Glomerular visceral epithelial cell (primary cell): Measurements from ENCODE around the gene DUSP12.
A peak's percentile ranks its signal among the peaks of the same experiment; 100 is the strongest.
"Not testable (repeated sequence)": the region's sequence is repeated elsewhere in the genome, so short reads cannot be mapped to it uniquely, and the experiment has no call there.

Experiments used
- DNase-seq: peaks from one replicate; pipeline ENCODE4 v3.0.0-alpha.2; 2016; ENCODE audit errors: extremely low spot score

DUSP12 gene

DNA sequence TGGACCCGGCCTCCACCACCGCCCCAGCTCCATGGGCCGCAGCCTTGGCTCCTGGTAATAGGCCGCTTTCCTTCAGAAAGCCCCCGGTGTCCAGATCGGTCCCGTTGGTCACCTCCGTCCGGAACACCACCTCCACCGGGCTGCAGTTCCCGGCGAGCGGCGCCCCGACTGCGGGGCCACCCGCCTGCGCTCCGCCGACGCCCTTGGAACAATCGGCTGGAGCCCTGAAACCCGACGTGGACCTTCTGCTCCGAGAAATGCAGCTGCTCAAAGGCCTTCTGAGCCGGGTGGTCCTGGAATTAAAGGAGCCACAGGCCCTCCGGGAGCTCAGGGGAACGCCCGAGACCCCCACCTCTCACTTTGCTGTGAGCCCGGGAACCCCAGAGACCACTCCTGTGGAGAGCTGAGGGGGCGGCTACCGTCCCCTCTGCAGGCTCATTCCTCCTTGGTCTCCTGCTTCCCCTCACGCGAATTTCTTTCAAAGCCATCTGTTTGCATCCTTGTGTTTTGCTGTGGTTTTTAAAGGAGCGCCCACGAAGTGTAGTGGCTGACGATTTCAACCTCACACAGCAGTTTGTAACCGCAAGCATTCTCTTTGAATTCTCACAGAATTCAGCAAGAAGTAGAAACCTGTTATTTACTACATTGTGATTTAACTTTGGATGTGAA lies 22.2 kb upstream of the DUSP12 start:
- DNase-seq: peak; percentile 69

DNA sequence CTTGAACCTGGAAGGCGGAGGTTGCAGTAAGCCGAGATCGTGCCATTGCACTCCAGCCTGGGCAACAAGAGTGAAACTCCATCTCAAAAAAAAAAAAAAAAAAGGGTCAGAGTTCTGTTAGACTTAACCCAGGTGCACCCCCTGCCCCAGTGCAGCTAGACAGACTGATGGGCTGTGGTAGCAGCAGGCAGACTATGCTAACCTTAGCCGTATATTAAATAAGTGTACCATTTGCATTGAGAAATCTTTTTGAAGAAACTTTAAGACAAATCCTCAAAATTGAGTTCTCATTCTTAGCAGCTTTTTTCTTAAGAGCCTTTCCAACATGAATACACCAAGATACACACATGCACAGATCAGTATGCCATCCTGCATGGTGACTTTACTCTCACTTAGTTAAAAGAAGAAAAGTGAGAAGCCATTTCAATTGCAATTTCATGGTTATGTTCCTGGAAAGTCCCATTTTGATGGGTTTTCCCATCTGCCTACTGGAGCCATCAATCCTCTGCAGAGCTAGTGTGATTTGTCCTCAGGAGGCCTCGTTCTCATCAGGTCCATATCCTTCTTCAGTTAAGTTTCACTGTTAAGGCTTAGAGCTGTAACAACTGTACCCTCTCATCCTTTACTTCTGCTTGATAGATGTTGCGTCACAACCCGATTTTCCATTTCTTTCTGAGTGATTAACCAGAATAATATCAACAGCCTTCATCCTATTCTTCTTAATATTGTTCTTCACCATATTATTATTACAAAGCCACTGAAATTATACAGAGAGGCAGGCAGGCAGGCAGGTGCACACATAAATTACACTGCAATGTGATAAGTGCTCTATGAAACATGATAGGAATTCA lies 21.0 kb upstream of the DUSP12 start:
- DNase-seq: no peak

DNA sequence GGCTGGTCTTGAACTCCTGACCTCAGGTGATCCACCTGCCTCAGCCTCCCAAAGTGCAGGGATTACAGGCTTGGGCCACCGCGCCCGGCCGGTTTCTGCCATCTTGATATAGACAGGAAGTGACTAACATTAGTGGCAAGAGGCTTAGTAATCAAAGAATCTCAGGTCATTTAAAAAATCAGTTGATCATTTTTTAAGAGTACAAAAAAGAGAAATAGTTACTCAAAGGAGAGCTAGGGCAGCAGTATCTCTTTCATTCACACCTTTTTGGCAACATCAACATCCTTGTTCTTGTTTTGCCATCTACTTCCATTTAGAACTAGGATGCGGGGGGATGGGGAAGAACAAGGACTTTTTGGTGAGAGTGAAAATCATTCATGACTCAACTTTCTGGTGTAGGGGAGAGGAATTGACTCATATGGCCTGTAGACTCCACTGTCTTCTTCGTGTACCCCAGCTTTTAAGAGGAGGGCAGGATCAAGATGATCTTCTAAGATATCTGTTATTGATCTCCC lies 19.5 kb upstream of the DUSP12 start:
- DNase-seq: peak; percentile 17

DNA sequence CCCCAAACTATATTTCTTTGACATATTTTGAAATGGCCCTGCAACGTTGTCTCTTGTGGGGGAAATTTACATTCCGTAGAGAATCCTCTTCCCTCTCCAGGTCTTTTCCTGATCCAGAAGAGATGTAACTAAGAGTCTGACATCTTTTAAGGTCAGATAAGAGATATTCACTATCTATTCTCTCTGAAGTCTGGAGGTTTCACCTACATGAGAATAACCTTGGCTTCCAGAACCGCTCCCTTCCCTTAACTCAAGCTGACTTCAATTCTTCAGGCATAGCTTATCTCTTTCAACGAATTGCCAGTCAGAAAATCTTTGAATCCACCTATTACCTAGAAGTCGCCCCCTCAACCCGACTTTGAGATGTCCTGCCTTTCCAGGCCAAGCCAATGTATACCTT lies 18.3 kb upstream of the DUSP12 start:
- no peak for DNase-seq

DNA sequence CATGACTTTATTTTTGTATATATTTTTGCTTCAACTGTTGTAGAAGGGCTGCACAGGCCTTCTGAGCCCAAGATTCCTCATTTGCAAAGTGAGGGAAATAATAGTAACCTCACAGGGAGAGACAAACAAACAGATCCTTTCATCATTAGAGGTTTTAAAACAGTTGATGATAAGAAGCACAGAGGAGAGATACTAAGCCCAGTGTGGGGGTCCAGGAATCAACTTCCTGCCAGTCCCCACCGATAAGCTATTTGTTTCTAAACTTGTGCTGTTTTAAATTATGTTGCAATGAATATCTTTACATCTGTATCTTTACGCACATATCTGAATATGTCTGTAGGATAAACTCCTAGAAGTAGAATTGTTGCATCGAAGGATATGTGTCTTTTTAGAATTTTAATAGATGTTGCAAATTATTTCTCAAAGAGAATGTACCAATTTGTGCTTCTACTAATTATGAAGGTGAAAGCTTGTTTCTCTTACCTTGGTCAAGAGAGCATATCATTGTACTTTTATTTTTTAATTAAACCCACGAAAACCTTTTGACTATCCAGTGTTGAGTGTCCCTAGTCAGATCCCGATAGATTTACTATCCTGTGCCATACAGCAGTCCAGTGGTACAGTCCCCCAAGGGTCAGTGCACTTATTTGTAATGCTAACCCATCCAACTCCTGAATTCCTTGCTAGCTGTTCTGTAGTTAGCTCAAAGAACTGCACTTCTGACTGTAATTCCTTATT lies 17.4 kb upstream of the DUSP12 start:
- no peak for DNase-seq

DNA sequence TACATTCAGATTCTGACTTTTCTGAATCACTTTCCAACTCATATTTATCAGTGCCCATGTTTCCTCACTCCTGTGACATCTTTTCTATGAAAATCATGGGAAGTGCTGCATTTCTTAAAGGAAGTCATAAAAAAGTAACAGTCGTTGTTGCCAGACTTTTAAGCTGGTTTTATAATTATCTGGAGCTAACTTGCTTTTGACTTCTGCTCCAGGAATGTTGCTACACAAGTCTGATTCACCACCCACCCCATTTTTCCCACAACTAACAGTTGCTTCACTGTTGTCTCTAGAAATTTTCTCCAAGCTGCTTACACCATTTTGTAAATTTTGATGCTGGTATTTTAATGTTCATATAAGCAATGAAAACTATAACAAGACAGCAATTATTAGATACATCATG lies 16.1 kb upstream of the DUSP12 start:
- DNase-seq: peak; percentile 38

DNA sequence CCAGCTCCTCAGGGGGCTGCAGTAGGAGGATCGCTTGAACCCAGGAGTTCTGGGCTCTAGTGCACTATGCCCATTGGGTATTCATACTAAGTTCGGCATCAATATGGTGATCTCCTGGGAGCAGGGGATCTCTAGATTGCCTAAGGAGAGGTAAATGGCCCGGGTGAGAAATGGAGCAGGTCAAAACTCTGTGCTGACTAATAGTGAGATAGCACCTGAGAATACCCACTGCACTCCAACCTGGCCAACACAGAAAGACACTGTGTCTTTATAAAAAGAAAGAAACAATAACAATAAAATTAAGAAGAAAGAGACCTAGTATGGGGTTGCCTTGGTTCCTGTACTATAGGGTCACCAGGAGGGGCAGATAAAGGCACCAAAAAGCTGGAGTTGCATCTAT lies 13.7 kb upstream of the DUSP12 start:
- DNase-seq: no peak

DNA sequence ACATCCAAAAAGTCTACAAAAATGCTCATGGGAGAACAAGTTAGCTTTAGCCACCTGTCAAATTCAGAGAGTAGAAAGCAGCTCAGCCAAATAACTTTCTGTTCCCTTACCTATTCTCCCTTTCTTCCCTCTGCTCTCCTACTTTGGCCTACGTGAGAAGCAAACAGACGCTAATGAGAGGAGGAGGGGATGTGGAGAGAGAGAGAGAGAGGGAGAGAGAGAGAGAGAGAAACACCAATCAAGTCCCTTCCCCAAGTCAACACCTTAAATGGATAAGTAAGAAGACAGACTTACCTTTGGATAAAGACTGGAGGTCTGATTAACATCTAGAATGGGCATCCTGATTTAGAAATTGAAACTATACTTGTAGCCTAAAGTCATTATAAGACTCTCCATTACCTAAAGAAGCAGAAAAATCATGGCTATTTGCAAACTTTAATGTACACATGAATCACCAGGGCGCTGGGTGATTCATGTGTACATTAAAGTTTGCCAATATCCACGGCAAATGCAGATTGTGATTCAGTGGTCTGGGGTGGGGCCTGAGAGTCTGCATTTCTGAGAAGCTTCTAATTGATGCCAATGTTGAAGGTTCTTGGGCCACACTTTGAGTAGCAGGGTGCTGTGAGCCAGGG lies 13.1 kb upstream of the DUSP12 start:
- no peak for DNase-seq

DNA sequence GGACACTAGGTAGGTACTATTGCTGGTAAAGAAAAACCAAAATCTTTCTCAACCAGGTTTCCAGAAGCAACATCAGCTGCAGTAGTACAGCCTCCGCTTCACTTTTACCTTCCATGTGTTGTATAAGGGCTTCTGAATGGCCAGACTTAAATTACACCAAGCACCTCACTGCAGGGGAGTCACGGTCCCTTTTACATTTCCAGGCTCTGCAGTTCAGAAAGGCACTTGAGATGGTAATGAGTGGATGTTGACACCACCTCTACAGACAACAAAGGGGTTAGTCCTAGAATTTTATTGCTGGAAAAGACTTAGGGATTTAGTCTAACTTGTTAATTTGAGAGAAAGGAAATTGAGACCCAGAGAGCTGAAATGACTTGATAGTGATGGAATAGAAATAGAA lies 12.0 kb upstream of the DUSP12 start:
- DNase-seq: no peak

DNA sequence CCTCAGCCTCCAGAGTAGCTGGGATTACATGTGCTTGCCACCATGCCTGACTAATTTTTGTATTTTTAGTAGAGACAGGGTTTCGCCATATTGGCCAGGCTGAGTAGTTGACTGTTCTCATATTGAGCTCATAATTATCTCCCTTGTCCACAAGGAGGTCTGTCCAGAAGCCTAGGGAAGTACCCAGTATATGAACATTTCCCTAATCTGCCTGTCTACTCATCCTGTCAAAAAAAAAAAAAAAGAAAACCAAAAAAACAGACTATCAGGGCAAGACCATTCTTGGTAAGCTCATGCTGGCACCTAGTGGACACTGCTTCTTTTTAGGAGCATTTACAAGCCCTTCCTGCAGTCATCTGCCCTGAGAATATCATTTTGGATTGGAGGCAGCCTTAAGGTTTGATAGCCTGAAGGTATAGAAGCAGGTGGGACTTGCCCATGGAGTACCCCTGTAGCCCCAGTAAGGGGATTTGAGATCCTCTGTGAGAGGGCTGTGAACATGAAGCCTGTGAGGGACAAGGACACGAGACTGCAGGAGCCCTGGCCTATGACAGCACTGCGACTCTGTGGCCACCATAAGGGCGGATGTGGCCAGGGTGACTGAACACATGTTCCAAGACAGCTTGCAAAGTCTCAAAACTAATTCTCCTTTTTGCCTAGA lies 10.8 kb upstream of the DUSP12 start:
- DNase-seq: peak; percentile 60

DNA sequence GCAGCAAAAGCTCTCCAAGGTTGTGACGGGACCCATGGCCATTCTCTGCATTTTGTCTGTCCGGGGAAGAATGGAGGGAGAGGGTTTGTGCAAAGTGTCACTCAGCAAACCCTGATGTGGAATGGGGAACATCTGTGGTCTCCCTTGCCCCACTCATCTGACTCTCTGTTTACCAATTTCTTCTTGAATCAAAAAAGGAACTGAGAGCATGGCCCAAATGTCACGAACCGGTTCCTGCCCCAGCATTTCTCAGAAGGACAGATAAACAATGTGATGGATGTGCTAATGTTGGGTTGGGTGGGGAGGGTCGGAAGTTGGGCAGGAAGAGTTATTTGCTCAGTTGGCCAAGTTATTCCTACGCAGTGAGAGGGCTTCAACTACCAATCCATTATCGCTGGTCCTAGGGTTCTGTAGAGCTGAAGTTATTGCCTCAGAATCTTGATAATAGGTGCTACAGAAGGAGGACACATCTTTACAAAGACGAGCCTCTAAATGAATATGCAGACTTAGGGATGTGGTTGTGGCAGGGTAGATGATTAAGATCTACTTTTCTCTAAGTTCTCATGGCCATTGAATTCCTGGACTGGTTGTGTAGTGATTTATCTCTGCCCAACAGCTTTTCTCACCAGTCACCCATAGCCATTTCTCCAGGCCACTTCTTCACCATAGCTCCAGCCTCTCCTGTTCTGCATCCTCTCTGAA lies 9.6 kb upstream of the DUSP12 start:
- DNase-seq: no peak

DNA sequence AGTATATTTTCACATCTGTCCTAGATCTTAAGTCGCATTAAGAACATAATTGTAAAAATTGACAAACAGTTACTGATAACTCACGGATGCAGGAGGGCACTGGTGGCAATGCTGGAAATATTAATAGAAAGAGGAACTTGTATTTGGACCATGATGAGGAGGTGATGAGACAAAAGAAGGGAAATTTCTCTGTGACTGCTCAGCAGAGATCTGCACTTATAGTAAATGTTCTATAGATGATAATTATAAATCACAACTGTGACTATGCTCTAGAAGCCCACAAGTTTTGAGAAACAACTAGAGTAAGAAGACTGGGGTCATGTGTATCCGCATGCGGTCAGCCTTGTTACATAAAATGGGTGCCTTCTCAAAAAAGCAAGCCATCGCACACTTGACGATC lies 8.7 kb upstream of the DUSP12 start:
- DNase-seq: no peak

DNA sequence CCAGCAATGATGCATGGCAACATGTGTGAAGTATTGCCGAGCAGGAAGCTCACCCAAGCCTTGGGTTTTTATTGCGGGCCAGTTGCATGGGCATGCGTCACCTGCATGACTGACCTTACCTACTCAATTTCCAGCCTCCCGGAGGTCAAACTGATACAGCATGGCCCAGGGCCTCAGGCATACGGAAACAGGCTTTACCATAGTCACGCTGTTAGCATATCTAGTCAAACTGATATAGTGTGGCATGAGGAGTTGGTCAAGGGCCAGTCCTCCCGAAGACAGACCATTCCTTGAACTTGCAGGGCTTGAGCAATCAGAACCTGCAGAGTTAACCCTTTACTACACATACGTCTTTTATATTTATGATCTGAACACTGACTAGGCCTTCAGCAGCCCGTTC lies 6.4 kb upstream of the DUSP12 start:
- DNase-seq: no peak

DNA sequence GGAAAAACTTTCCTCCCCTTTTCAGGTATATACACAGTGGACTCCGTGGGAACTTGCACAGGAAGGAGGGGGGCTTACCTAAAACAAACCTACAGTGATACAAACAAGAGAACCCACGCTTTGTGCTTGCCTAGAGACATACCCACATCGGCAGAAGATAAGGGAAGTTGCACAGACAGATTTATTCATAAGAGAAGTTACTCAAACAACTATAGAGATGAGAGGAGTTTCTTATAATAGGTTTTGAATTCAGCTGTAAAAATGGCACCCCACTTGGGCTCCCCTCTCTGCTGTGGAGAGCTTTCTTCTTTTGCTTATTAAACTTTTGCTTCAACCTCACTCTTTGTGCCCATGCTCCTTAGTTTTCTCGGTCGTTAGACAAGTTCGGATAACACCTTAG lies 1.8 kb upstream of the DUSP12 start:
- DNase-seq: no peak

DNA sequence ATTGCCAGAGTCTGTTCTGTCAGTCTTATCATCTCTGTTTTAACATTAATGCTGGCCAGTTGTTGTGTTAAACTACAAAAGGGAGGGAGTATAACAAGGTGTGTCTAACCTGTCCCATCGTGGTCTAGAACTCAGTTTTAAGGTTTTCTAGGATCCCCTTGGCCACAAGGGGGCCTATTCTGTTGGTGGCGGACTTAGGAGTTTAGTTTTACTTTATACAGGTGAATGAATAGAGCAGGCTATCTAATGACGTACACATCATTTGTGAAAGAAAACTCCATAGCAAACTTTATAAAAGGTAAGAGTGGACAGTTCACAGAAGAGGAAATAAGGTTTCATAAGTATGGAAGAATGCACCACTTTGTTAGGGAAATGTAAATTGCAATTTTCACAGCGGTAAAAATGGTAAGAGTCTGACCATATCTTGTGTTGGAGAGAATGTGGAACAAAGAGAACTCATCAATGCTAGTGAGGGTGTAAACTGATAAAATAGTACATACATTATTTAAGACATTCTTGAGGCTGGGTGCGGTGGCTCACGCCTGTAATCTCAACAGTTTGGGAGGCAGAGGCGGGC lies 14.0 kb downstream of the DUSP12 start:
- DNase-seq: peak; percentile 24

DNA sequence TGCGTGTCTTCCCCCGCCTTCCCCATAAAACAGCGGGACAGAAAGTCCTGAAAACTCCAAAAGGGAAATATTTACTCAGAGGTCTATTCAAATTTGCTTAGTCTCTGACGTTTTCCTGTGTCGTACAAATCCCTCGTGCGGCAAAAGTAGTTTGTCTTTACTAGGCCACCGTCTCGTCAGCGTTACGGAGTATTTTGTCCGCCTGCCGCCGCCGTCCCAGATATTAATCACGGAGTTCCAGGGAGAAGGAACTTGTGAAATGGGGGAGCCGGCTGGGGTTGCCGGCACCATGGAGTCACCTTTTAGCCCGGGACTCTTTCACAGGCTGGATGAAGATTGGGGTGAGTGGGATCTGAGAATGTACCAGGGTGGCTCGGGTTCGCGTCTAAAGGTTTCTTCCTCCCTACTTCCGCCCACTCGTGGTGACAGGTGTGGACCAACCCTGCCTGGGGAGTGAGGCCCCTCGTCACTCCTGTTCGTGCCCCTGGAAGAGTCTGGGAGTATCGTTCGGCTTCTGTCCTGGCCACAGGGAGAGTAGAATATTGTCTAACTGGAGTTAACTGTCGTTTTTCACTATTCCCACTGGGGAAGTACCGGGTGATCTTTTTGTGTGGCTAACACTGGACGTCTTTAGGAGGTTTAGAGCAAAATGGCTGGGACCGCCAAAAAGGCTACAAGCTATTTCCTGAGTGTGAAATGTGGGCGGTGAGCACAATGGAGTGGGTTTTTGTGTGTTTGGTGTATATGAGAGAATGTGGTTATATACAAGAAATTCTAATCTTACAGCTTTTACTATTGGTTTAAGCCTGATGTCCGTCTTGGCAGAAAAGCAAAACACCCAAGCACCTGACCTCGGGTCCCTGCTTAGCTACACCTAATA lies 16.8 kb downstream of the DUSP12 start, which contains the start of gene ATF6:
ATF6 (plus strand) TSS at position 219 of the 880 bp plus-strand sequence; CDS start at position 260, 41 bp downstream.
- DNase-seq: peak; percentile 85

DNA sequence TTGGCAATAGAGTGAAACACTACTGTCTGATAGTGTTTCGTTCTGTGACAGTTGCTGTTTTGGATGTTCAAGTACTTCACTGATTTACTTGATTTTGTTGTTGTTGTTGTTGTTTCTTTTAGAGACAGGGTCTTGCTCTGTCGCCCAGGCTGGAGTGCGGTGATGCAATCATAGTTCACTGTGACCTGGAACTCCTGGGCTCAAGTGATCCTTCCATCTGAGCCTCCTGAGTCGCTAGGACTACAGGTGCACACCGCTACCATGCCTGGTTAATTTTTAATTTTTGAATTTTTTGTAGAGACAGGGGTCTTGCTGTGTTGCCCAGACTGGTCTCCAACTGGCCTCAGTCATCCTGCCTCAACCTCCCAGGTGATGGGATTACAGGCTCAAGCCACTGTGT lies 18.9 kb downstream of the DUSP12 start:
- no peak for DNase-seq

DNA sequence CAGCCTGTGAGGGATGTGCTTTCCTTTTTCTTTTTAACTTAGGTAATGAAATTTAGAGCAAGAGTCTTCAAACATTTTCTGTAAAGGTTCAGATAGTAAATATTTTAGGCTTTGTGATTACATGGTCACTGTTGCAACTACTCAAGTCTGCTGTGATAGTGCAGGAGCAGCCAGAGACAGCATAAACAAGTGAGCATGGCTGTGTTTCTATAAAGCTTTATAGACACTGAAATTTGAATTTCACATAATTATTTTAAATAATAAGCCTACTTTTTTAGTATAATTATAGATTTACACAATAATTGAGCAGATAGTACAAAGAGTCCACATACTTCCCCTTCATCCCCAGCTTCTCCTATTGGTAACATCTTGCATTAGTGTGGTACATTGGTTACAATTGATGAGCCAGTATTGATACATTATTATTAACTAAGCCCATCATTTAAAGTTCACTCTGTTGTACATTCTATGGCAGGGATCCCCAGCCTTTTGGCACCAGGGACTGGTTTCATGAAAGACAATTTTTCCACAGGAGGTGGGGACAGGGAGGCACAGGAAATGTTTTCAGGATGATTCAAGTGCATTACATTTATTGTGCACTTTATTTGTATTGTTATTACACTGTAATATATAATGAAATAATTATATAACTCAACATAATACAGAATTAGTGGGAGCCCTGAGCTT lies 19.5 kb downstream of the DUSP12 start:
- DNase-seq: no peak

DNA sequence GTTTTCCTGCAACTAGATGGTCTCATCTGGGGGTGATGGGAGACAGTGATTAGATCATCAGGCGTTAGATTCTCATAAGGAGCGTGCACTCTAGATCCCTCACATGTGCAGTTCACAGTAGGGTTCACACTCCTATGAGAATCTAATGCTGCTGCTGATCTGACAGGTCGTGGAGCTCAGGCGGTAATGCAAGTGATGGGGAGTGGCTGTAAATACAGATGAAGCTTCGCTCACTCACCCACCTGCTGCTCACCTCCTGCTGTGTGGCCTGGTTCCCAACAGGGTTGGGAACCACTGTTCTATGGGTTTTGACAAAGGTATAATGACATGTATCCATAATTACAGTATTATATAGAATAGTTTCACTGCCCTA lies 20.1 kb downstream of the DUSP12 start:
- DNase-seq: not testable (repeated sequence)
